GM19239 (cell line): ENCODE data around the gene VEGFA.
"Not testable (repeated sequence)": the region's sequence is repeated elsewhere in the genome, so short reads cannot be mapped to it uniquely, and the experiment has no call there.

Experiments
- DNase-seq: peaks from one replicate; pipeline ENCODE4 v3.0.0; 2011; ENCODE audit warnings: low spot score; ENCODE audit not compliant: insufficient read length
- FAIRE-seq: peaks from 2 replicates; lab custom pipeline; 2011; peaks lifted over from hg19 to GRCh38; lab: Jason Lieb, UNC

VEGFA gene

GRCh38 chr6:43811733-43812099 lies 41.7 kb downstream of the VEGFA start:
- DNase-seq (no peak), FAIRE-seq (no peak)

DNA sequence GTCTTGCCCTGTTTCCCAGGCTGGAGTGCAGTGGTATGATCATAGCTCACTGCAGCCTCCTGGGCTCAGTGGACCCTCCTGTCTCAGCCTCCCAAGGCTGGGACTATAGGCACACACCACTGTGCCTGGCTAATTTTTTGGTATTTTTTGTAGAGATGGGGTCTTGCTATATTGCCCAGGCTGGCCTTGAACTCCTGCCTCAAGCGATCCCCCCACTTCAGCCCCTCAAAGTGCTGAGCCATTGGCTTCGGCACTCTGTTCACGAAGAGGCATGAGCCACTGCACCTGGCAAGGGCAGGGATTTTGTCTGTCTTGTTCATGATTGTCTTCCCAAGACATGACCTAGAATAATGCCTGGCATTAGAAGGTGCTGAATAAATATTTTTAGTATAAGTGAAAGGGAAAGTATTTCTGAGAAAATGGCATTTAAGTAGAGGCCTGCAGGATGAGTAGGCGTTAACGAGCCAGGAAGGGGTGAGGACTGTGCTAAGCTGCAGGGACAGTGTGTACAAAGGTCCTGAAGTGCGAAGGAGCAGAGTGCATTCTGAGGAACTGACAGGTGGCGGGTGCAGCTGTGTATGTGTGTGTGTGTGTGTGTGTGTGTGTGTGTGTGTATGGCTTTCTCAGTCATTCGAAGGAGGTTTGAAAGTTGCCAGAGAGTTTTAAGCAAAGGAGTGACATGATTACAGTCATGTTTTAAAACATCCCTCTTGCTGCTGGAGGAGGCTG lies 43.0 kb downstream of the VEGFA start:
- FAIRE-seq (no peak), DNase-seq (no peak)

DNA sequence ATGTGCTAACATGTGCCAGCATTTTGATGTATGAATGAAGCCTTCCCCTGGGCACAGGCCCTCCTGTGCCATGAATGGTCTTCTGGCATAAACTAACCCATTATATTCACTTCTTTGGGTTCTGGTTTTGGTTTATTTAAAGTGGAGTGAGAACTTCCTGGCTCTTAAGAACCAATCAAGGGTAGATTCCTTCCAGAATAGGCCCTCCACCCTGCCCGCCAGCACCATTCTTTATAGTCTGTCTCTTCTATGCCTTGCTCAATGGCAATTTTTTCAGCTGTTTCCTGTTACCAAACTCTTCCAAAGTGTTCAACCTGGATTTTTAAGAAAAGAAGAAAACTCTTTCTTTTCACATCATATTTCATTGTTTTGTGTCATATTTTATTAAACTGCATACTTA lies 44.1 kb downstream of the VEGFA start:
- FAIRE-seq, result no peak
- no peak for DNase-seq

DNA sequence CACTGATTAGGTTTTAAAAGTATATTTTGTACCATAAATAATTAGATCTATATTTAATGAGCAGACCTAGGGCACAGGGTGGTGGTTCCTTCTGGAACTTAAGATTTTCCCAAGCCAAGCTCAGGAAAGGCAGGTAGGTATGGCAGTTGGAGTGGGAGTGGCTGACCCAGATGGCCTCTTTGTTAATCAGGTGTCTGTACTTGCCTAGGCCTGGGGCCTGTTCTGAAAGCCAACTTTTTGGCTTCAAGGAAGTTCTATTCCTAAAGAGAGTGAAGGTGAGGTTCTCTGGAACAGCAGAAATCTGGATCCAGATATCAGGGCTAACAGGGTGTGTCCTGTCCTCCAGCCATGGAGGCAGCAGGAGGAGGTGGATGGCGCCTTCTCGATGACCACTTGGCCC lies 44.9 kb downstream of the VEGFA start:
- no peak for FAIRE-seq
- no peak for DNase-seq

DNA sequence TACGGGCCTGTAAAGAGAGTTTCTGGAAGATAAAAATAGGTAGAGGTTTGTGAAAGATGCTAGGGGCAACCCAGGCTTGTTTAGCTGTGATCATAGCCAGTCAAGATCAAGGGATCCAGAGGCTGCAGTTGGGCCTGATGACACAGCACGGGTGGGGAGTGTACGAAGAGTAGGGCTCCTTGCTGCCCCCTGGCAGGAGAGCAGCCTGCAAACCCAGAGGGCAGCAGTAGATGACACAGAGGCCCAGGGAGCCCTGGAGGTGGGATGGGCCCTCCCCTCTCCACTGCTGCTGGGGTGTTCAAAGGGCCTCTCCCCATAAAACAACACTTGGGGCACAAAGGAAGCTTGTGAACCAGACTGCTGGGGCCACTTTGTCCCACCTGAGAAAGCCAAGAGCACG lies 47.2 kb downstream of the VEGFA start:
- FAIRE-seq (no peak), DNase-seq (no peak)

DNA sequence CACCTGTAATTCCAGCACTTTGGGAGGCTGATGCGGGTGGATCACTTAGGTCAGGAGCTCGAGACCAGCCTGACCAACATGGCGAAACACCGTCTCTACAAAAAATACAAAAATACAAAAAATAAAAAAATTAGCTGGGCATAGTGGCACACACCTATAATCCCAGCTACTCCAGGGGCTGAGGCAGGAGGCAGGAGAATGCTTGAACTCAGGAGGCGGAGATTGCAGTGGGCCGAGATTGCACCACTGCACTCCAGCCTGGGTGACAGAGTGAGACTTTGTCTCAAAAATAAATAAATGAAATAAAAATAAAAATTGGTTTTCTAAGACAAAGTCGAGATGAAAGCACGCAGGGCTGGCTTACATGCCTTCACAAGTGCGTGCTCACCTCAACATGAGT lies 49.0 kb downstream of the VEGFA start:
- not testable (repeated sequence) for DNase-seq

GRCh38 chr6:43819958-43820357 lies 49.9 kb downstream of the VEGFA start:
- no peak for FAIRE-seq
- no peak for DNase-seq

More for the DNA sequence above, 49.0 kb downstream of the VEGFA start:
- not testable (repeated sequence) for FAIRE-seq

DNA sequence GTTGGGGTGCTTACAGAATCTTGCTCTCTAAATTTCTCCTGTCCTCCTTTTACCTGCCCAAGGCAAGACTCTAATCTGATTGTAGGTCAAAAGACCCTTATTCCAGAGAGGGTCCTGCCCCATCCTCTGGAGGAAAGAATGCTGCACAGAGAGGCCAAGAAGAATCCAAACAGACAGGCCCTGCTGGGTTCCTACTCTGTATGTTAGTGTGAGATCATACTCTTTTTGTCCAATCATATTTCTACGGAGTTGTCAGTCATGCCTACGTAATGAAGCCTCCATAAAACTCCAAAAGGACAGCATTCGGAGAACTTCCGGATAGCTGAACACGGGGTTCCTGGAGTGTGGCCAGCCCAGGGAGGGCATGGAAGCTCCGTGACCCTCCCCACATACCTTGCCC lies 50.5 kb downstream of the VEGFA start:
- no peak for DNase-seq
- no peak for FAIRE-seq

GRCh38 chr6:43821101-43821886 lies 51.3 kb downstream of the VEGFA start:
- FAIRE-seq (no peak), DNase-seq (no peak)

DNA sequence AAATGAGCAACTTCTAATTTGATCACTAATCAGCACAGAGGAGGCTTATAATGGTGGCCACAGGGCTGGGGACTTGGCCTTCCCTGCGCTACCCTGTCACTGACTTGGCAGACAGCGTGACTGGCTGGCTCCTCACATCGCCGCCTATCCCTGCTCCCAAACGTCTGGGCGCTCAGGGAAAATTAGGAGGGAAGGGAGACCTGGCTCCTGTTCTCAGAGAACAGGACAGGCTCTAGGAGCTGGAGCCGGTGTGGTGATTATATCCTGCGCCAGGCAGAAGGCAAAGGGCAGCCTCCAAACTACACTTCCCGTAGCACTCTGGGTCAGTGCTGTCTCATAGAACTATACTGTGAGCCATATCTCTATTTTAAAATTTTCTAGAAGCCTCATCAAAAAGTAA lies 53.4 kb downstream of the VEGFA start:
- FAIRE-seq, result no peak
- no peak for DNase-seq

DNA sequence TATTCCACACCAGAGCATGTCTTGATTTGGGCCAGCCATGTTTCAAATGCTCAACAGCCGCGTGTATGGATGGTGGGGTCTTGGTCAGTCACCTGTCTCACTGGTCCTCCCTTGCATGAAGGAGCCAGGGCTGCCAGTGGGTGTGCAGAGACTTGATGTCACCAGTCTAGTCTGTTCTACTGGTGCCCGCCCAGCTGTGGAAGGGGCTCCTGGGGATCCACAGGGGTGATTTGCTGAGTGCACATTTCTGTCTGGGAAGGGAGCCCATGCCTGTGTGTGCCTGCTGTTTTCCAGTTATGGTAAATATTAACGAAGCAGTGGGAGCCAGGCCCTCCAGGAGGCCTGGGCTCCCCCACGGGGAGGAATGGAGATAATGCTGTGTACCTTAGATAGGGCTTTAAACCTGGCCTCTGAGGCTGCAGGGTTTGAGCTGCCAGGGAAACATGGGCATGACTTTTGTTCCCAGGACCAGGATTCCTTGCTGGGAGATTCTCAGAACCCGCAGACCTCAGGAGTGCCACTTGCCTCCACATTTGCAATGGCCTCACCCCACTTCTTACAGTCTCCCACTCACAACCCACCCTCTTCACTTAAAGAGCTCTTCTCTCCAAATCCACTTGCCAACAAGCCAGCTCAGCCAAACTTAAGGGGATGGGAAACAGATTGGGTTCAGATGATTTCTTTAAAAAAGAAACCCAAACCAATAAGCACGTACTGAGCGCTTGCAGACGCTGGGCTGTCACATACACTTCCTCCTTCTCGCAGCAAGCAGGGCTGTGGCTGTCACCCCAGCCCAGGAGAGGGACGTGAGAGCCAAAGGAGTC lies 54.1 kb downstream of the VEGFA start:
- no peak for FAIRE-seq
- no peak for DNase-seq

DNA sequence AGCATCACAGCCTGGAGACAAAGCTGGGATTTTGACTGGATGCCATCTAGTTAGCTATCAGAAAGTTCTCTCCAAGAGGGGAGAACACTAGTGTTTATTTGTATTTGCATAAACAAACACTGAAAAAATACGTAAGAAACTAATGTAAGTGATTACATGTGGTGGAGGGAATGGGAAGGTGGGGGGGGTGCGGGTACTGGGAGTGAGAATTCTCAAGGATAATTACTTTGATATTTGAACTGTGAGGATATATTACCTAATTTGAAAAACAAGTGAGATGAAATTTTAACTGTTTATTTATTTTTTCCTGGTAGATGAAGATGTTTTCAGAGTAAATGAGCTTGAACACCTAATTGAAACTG lies 54.7 kb downstream of the VEGFA start:
- no peak for FAIRE-seq
- DNase-seq, result no peak

DNA sequence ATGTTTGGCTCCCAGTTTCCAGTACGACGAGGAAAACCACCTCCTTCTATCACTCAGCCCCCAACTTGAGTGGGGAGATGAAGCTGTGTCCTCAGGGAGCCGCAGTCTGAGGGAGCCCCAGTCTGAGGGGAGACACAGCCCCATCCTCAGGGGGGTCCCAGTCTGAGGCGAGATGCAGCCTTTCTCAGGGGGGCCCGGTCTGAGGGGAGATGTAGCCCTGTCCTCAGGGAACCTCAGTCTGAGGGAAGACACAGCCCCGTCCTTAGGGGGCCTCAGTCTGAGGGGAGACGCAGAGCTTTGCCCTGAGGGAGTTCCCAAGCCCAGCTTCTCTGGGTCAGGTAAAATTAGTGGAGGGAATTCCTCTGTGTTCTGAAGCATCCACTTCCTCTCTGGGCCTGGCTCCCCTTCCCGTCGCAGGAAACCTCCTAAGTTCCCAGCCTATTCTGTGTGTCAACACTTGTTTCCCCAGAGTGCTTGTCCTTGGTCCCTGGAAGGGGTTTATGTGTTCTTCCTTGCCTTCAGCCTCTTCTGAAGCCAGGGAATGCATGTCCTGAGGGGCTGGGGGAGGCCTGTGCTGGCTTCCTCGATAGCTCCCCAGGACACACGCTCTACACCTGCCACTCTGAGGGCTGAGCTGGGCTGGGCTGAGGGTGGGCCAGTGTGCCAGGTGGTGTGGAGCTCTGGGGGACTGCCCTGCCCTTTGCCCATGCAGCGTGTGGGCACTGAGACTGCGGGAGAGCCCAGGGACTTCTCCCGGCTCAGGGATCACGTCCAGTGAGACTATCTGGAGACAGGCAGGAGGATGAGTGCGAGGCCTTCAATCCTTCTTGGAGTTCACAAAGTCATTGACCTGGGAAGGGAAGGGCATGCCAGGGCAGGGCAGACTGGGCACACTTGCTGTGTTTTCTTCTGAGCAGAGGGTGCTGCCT lies 55.4 kb downstream of the VEGFA start:
- DNase-seq (no peak), FAIRE-seq (no peak)

DNA sequence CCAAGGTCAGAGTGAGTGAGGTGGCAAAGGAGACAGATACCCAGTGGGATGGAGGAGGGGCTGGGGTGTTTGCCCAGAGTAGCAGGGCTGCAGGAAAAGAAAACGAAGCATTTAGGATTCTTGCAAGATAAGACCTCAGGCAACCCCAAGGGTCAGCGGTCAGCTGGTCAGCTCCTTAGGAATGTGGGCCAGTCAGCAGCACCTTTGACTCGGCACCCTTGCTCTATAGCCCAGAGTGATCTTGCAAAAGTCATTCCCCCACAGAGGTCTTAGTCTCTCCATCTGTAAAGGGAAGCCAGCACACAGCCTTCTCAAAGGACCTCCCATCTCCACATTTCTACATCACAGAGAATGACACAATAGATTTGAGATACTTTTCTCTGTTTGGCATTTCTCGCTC lies 56.7 kb downstream of the VEGFA start:
- DNase-seq (no peak), FAIRE-seq (no peak)

DNA sequence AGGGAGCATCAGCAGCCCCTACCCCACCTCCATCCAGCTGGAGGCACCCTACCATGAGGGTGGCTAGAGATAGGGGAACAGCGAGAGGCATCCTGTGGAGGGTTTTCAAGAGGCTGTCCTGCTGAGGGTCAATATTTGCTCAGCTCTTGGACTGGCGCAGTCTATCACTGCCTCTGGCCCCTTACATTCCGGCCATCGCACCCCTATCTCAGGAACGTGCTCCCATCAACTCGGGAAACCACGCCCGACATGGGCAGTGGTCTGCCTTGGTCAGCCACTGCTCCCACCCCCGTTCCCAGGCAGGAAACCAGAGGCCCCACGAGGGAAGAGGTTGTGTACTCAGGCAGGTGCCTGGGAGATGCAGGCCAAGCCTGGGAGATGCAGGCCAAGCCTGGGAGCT lies 57.9 kb downstream of the VEGFA start:
- no peak for FAIRE-seq
- no peak for DNase-seq

- no peak for FAIRE-seq
Observed at GRCh38 chr6:43828711-43829110, 58.7 kb downstream of the VEGFA start.

GRCh38 chr6:43829470-43829869 lies 59.5 kb downstream of the VEGFA start:
- DNase-seq, result no peak
- FAIRE-seq, result no peak

More at GRCh38 chr6:43828711-43829110, 58.7 kb downstream of the VEGFA start:
- DNase-seq, result no peak

- no peak for DNase-seq
- FAIRE-seq, result no peak
Observed at GRCh38 chr6:43830775-43831174, 60.8 kb downstream of the VEGFA start.

- no peak for FAIRE-seq
- DNase-seq, result no peak
Observed at GRCh38 chr6:43831191-43831590, 61.2 kb downstream of the VEGFA start.
